HG03432 (cell line): ENCODE measurements around the gene LRCH1.

Experiments
- ATAC-seq: cut with Tn5 transposase; IDR thresholded peaks from one replicate; pipeline ENCODE4 v1.9.1; 2021; ENCODE audit warnings: mild to moderate bottlenecking, moderate library complexity; ENCODE audit not compliant: unreplicated experiment

LRCH1 gene

GRCh38 chr13:46587807-46588418, 34.9 kb downstream of the LRCH1 start:
- peak; percentile 67 for ATAC-seq

- no peak for ATAC-seq
Observed at GRCh38 chr13:46592385-46592784, 39.4 kb downstream of the LRCH1 start.

GRCh38 chr13:46593398-46593797, 40.4 kb downstream of the LRCH1 start:
- peak; percentile 62 for ATAC-seq

- no peak for ATAC-seq
Observed at GRCh38 chr13:46594374-46595078, 41.6 kb downstream of the LRCH1 start.

GRCh38 chr13:46595136-46595884, 42.3 kb downstream of the LRCH1 start:
- peak; percentile 39 for ATAC-seq

- no peak for ATAC-seq
Observed at GRCh38 chr13:46595885-46596275, 42.9 kb downstream of the LRCH1 start.

GRCh38 chr13:46596466-46596865, 43.5 kb downstream of the LRCH1 start:
- ATAC-seq, result no peak

- ATAC-seq, result peak; percentile 43
Observed at GRCh38 chr13:46598140-46598819, 45.3 kb downstream of the LRCH1 start.

GRCh38 chr13:46598820-46599180, 45.8 kb downstream of the LRCH1 start:
- ATAC-seq, result peak; percentile 53

GRCh38 chr13:46600943-46601311, 48.0 kb downstream of the LRCH1 start:
- ATAC-seq, result no peak

GRCh38 chr13:46602531-46602930, 49.6 kb downstream of the LRCH1 start:
- no peak for ATAC-seq

GRCh38 chr13:46603165-46603603, 50.2 kb downstream of the LRCH1 start:
- no peak for ATAC-seq

- no peak for ATAC-seq
Observed at GRCh38 chr13:46604226-46604990, 51.4 kb downstream of the LRCH1 start.

- no peak for ATAC-seq
Observed at GRCh38 chr13:46605076-46605824, 52.3 kb downstream of the LRCH1 start.

- peak; percentile 63 for ATAC-seq
Observed at GRCh38 chr13:46605825-46606554, 53.0 kb downstream of the LRCH1 start.

- no peak for ATAC-seq
Observed at GRCh38 chr13:46606970-46607369, 54.0 kb downstream of the LRCH1 start.

- peak; percentile 54 for ATAC-seq
Observed at GRCh38 chr13:46607768-46608564, 55.0 kb downstream of the LRCH1 start.

- no peak for ATAC-seq
Observed at GRCh38 chr13:46609052-46609451, 56.1 kb downstream of the LRCH1 start.

- ATAC-seq, result no peak
Observed at GRCh38 chr13:46609726-46610125, 56.8 kb downstream of the LRCH1 start.
